ENCODE data around the gene CYP4Z1.
"Not testable (repeated sequence)": the region's sequence is repeated elsewhere in the genome, so short reads cannot be mapped to it uniquely, and the experiment has no call there.

CYP4Z1 gene

GRCh38 chr1:47128221-47128620 lies 61.2 kb downstream of the CYP4Z1 start:
- Histone ChIP-seq H3K27me3 (ENCODE audit: low read depth, low read length) (no peaks in the 10 kb centered on the region), H4K20me1 (ENCODE audit: insufficient read depth, low read length) (no peaks in the 10 kb centered on the region), H3K4me1 (ENCODE audit: low read length) (no peaks in the 10 kb centered on the region), H3K4me2 (ENCODE audit: low read length) (no peak overlapping the region), H3K9ac (ENCODE audit: low read length) (no peak overlapping the region), H3K27ac (ENCODE audit: low read length) (no peak overlapping the region), H3K79me2 (ENCODE audit: low read length) (no peaks in the 10 kb centered on the region), H3K9me3 (ENCODE audit: insufficient read depth, low read length) (no peaks in the 10 kb centered on the region), H3K36me3 (replicated peaks; ENCODE audit: low read depth, low read length) (no peaks in the 10 kb centered on the region), H2AFZ (ENCODE audit: low read depth, low read length) (no peak overlapping the region), H3K4me3 (ENCODE audit: low read length) (no peak overlapping the region)
- TF ChIP-seq EZH2phosphoT487 (IDR thresholded peaks at IDR 0.05; ENCODE audit: low read depth) (no peak), CTCF (IDR thresholded peaks at IDR 0.05; ENCODE audit: low read depth, low read length) (no peak)

- not testable (repeated sequence) for H2AFZ ChIP-seq (ENCODE audit: low read depth, low read length); H3K27me3 ChIP-seq (ENCODE audit: low read depth, low read length); H3K4me2 ChIP-seq (ENCODE audit: low read length); H3K36me3 ChIP-seq (replicated peaks; ENCODE audit: low read depth, low read length); H3K9me3 ChIP-seq (ENCODE audit: insufficient read depth, low read length); H3K79me2 ChIP-seq (ENCODE audit: low read length); H3K4me3 ChIP-seq (ENCODE audit: low read length); H3K4me1 ChIP-seq (ENCODE audit: low read length); H4K20me1 ChIP-seq (ENCODE audit: insufficient read depth, low read length); H3K27ac ChIP-seq (ENCODE audit: low read length); H3K9ac ChIP-seq (ENCODE audit: low read length)
Observed at GRCh38 chr1:47128854-47129253, 61.8 kb downstream of the CYP4Z1 start.

- not testable (repeated sequence) for H3K79me2 ChIP-seq (ENCODE audit: low read length); H3K4me3 ChIP-seq (ENCODE audit: low read length); H3K4me1 ChIP-seq (ENCODE audit: low read length); H3K9ac ChIP-seq (ENCODE audit: low read length); H3K36me3 ChIP-seq (replicated peaks; ENCODE audit: low read depth, low read length); H3K9me3 ChIP-seq (ENCODE audit: insufficient read depth, low read length); H2AFZ ChIP-seq (ENCODE audit: low read depth, low read length); H3K27me3 ChIP-seq (ENCODE audit: low read depth, low read length); H3K4me2 ChIP-seq (ENCODE audit: low read length); H4K20me1 ChIP-seq (ENCODE audit: insufficient read depth, low read length); H3K27ac ChIP-seq (ENCODE audit: low read length)
Observed at GRCh38 chr1:47129489-47130230, 62.6 kb downstream of the CYP4Z1 start.

GRCh38 chr1:47132665-47133064 lies 65.6 kb downstream of the CYP4Z1 start:
- not testable (repeated sequence) for H4K20me1 ChIP-seq (ENCODE audit: insufficient read depth, low read length); H3K79me2 ChIP-seq (ENCODE audit: low read length); H3K9ac ChIP-seq (ENCODE audit: low read length); H3K9me3 ChIP-seq (ENCODE audit: insufficient read depth, low read length); H2AFZ ChIP-seq (ENCODE audit: low read depth, low read length); H3K27me3 ChIP-seq (ENCODE audit: low read depth, low read length); H3K4me2 ChIP-seq (ENCODE audit: low read length); H3K36me3 ChIP-seq (replicated peaks; ENCODE audit: low read depth, low read length); H3K4me3 ChIP-seq (ENCODE audit: low read length); H3K4me1 ChIP-seq (ENCODE audit: low read length); H3K27ac ChIP-seq (ENCODE audit: low read length)

GRCh38 chr1:47137198-47137597 lies 70.2 kb downstream of the CYP4Z1 start, which contains the start of gene CYP4A22:
TSS of gene CYP4A22 (plus strand) at chr1:47137441. CDS start at chr1:47137486, 45 bp downstream.
- Histone ChIP-seq H3K9ac (ENCODE audit: low read length) (no peak within 1 kb of the TSS), H3K27ac (ENCODE audit: low read length) (no peak within 1 kb of the TSS), H3K4me3 (ENCODE audit: low read length) (no peak within 1 kb of the TSS), H3K9me3 (ENCODE audit: insufficient read depth, low read length) (no peaks in the 10 kb centered on the region), H3K4me1 (ENCODE audit: low read length) (no peaks in the 10 kb centered on the region), H3K4me2 (ENCODE audit: low read length) (no peak within 1 kb of the TSS), H2AFZ (ENCODE audit: low read depth, low read length) (no peak within 1 kb of the TSS), H4K20me1 (ENCODE audit: insufficient read depth, low read length) (no peaks in the 10 kb centered on the region), H3K27me3 (ENCODE audit: low read depth, low read length) (no peaks in the 10 kb centered on the region), H3K79me2 (ENCODE audit: low read length) (no peaks in the 10 kb centered on the region), H3K36me3 (replicated peaks; ENCODE audit: low read depth, low read length) (no peaks in the 10 kb centered on the region)
- TF ChIP-seq EZH2phosphoT487 (IDR thresholded peaks at IDR 0.05; ENCODE audit: low read depth) (no peak), CTCF (IDR thresholded peaks at IDR 0.05; ENCODE audit: low read depth, low read length) (no peak)

Data from OCI-LY3 (cell line).